Endothelial cell (in vitro differentiated cells): ENCODE measurements around the gene UBE2QL1. TPM values are rescaled to one million over a fixed set of nuclear protein-coding genes. Genes with fewer than 3 reads are reported as not detected.

ENCODE experiments used
- DNase-seq: peaks from one replicate; pipeline ENCODE4 v3.0.0; 2021; ENCODE audit warnings: low spot score
- H3K27ac Mint-ChIP-seq: one replicate; pipeline ENCODE4 v1.8.0; 2021; ENCODE audit warnings: mixed read lengths, inconsistent platforms; ENCODE audit not compliant: unreplicated experiment
- H3K27me3 Mint-ChIP-seq: one replicate; pipeline ENCODE4 v1.8.0; 2021; ENCODE audit warnings: mild to moderate bottlenecking, moderate library complexity, mixed read lengths, inconsistent platforms; ENCODE audit not compliant: unreplicated experiment
- H3K36me3 Mint-ChIP-seq: one replicate; pipeline ENCODE4 v1.8.0; 2021; ENCODE audit warnings: mild to moderate bottlenecking, low read depth, mixed read lengths, inconsistent platforms; ENCODE audit not compliant: unreplicated experiment
- H3K4me1 Mint-ChIP-seq: one replicate; pipeline ENCODE4 v1.8.0; 2021; ENCODE audit warnings: mild to moderate bottlenecking, mixed read lengths, inconsistent platforms; ENCODE audit not compliant: unreplicated experiment
- H3K4me3 Mint-ChIP-seq: one replicate; pipeline ENCODE4 v1.8.0; 2021; ENCODE audit warnings: mild to moderate bottlenecking, mixed read lengths, inconsistent platforms; ENCODE audit not compliant: unreplicated experiment
- H3K9me3 Mint-ChIP-seq: one replicate; pipeline ENCODE4 v1.8.0; 2021; ENCODE audit warnings: mixed read lengths, inconsistent platforms; ENCODE audit not compliant: unreplicated experiment
- CTCF ChIP-seq: fragments of 200-600 bp; sonication (generic); IDR thresholded peaks from one replicate; pipeline ENCODE4 v1.5.0; 2021; ENCODE audit warnings: antibody characterized with exemption; ENCODE audit not compliant: unreplicated experiment
- total RNA-seq: library from RNA; stranded (reverse); fragmentation: NEBNext Ultra II Directional; extraction: Animal tissue kit (Norgen Biotek cat#: 25700); gene quantifications from one replicate; pipeline ENCODE4 v1.2.1, GENCODE V29; 2021; ENCODE audit not compliant: unreplicated experiment

The UBE2QL1 gene
- total RNA-seq, 1 donor from 2014 or later = 0.85 TPM

DNA sequence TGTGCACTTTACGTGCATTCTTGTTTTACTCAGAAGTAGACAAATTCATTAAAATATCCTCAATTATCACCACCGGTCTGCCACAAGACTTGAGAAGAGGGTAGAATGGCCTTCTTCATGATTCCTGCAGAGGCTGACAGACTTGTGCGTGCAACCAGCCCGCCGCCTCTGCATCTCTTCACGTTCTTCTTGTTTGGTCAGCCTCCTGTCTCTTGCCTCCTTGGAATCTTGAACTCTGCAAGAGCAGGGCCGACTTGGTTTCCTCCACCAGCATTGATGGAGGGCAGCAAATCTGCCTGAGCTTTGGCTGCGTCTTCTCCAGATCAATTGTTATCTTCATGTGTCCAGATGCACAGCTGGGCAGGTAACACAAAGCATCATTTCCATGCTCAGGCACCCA, 20.2 kb downstream of the UBE2QL1 start:
- no peaks in the 10 kb centered on the region for H3K9me3 Mint-ChIP-seq
- H3K4me1 Mint-ChIP-seq = peaks cover 30% of the 10 kb centered on the region
- no peaks in the 10 kb centered on the region for H3K36me3 Mint-ChIP-seq
- no peak for TF ChIP-seq CTCF
- DNase-seq = no peak
- no peak overlapping the region for H3K4me3 Mint-ChIP-seq
- no peak overlapping the region for H3K27ac Mint-ChIP-seq
- H3K27me3 Mint-ChIP-seq = peaks cover 3% of the 10 kb centered on the region

GRCh38 chr5:6469836-6470235, 21.2 kb downstream of the UBE2QL1 start:
- no peak for TF ChIP-seq CTCF

GRCh38 chr5:6470672-6471071, 22.0 kb downstream of the UBE2QL1 start:
- Mint-ChIP-seq H3K27ac (no peak overlapping the region), H3K4me1 (peaks cover 27% of the 10 kb centered on the region), H3K36me3 (no peaks in the 10 kb centered on the region), H3K4me3 (no peak overlapping the region), H3K27me3 (peaks cover 3% of the 10 kb centered on the region), H3K9me3 (no peaks in the 10 kb centered on the region)
- DNase-seq = no peak
- no peak for TF ChIP-seq CTCF

More at GRCh38 chr5:6469836-6470235, 21.2 kb downstream of the UBE2QL1 start:
- no peaks in the 10 kb centered on the region for H3K36me3 Mint-ChIP-seq
- peaks cover 30% of the 10 kb centered on the region for H3K4me1 Mint-ChIP-seq
- H3K27me3 Mint-ChIP-seq = peaks cover 3% of the 10 kb centered on the region
- no peaks in the 10 kb centered on the region for H3K9me3 Mint-ChIP-seq
- H3K27ac Mint-ChIP-seq = no peak overlapping the region
- no peak for DNase-seq
- no peak overlapping the region for H3K4me3 Mint-ChIP-seq

- Mint-ChIP-seq H3K4me3 (no peak overlapping the region), H3K27me3 (peaks cover 3% of the 10 kb centered on the region), H3K4me1 (peaks cover 27% of the 10 kb centered on the region), H3K9me3 (no peaks in the 10 kb centered on the region), H3K36me3 (no peaks in the 10 kb centered on the region), H3K27ac (no peak overlapping the region)
- TF ChIP-seq CTCF = no peak
- DNase-seq = no peak
Observed at GRCh38 chr5:6471252-6471651, 22.6 kb downstream of the UBE2QL1 start.

GRCh38 chr5:6472792-6473191, 24.1 kb downstream of the UBE2QL1 start:
- DNase-seq = no peak
- Mint-ChIP-seq H3K4me3 (no peak overlapping the region), H3K9me3 (no peaks in the 10 kb centered on the region), H3K27me3 (peaks cover 3% of the 10 kb centered on the region), H3K36me3 (no peaks in the 10 kb centered on the region), H3K27ac (no peak overlapping the region), H3K4me1 (peaks cover 14% of the 10 kb centered on the region)
- TF ChIP-seq CTCF = no peak
